Adrenal gland (tissue), 5 donors: ENCODE results near the gene UBE2D2.

Source experiments
- POLR2A ChIP-seq, 2 donors: fragments of 450-650 bp; IDR thresholded peaks; one replicate each; pipeline ENCODE4 v1.6.1; 2017; ENCODE audit warnings: antibody characterized with exemption in 2 of 2, mild to moderate bottlenecking in 2 of 2, moderate library complexity in 1 of 2
- TF ChIP-seq, protein P1 (sequence below), 6 experiments: fragments of 450-650 bp in 4 of 6; fragments of 200-600 bp in 2 of 6; sonication (generic) in 1 of 6; IDR thresholded peaks; 1 replicate in 5 of 6; 2 replicates in 1 of 6; pipeline versions ENCODE4 v1.5.1 to v1.8.0; 2016 to 2021; ENCODE audit warnings: antibody characterized with exemption in 6 of 6, mild to moderate bottlenecking in 2 of 6, moderate library complexity in 1 of 6
- donor health status: DM: no; HTN: no; CAD: no.

DNA sequence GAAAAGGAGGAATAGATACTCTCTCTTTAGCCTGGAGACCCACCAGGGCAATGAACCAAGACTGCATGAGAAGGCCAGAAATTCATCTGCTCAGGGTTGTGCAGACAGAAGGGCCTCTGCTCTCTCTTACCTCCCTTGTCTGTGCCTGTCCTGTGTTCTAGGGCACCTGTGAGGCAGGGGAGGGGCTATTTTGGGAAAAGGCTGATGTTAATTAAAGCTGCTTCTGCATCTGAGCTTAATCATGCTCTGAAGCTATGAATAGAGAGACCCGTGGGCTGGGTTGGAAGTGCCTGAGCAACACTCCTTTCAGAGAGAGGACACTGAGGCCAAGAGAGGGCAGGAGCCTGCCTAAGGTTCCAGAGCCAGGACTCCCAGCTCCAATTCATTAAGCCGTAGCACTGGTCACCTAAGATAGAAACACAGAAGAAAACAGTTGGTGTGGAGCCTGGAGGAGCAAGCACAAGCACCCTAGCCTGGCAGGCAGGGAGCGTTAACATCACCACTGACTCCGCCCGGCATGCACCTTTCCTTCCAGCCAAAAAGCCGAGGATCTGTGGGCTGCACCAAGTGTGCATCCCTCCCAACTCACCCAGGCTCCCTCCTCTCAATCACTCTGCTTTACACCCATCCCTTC lies 47.2 kb upstream of the UBE2D2 start:
- TF ChIP-seq POLR2A (IDR thresholded peaks at IDR 0.05) = no peak
- TF ChIP-seq, protein P1, sequence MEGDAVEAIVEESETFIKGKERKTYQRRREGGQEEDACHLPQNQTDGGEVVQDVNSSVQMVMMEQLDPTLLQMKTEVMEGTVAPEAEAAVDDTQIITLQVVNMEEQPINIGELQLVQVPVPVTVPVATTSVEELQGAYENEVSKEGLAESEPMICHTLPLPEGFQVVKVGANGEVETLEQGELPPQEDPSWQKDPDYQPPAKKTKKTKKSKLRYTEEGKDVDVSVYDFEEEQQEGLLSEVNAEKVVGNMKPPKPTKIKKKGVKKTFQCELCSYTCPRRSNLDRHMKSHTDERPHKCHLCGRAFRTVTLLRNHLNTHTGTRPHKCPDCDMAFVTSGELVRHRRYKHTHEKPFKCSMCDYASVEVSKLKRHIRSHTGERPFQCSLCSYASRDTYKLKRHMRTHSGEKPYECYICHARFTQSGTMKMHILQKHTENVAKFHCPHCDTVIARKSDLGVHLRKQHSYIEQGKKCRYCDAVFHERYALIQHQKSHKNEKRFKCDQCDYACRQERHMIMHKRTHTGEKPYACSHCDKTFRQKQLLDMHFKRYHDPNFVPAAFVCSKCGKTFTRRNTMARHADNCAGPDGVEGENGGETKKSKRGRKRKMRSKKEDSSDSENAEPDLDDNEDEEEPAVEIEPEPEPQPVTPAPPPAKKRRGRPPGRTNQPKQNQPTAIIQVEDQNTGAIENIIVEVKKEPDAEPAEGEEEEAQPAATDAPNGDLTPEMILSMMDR (IDR thresholded peaks at IDR 0.05) = no peak
